Activated naive CD8-positive, alpha-beta T cell treated with anti-CD3 and anti-CD28 coated beads, Interleukin-2, amount 50 U/mL, for 24 hours (primary cell): ENCODE measurements around the gene ZBTB16.
A peak's percentile ranks its signal among the peaks of the same experiment; 100 is the strongest.

ENCODE experiments used
- ATAC-seq: fragments of 150-1000 bp; cut with Tn5 transposase; one replicate; pipeline ENCODE4 v1.10.0; 2021
- DNase-seq: peaks from one replicate; pipeline ENCODE4 v3.0.0; 2021
- H3K27ac Mint-ChIP-seq: one replicate; pipeline ENCODE4 v1.8.0; 2021; ENCODE audit warnings: mild to moderate bottlenecking, mixed read lengths
- H3K27me3 Mint-ChIP-seq: one replicate; pipeline ENCODE4 v1.8.0; 2021; ENCODE audit warnings: mixed read lengths
- H3K36me3 Mint-ChIP-seq: one replicate; pipeline ENCODE4 v1.8.0; 2021; ENCODE audit warnings: low read depth, mixed read lengths
- H3K4me1 Mint-ChIP-seq: one replicate; pipeline ENCODE4 v1.8.0; 2021; ENCODE audit warnings: mixed read lengths
- H3K4me3 Mint-ChIP-seq: one replicate; pipeline ENCODE4 v1.8.0; 2021; ENCODE audit warnings: mild to moderate bottlenecking, moderate library complexity, mixed read lengths
- H3K9me3 Mint-ChIP-seq: one replicate; pipeline ENCODE4 v1.8.0; 2021; ENCODE audit warnings: mixed read lengths

Gene ZBTB16

DNA sequence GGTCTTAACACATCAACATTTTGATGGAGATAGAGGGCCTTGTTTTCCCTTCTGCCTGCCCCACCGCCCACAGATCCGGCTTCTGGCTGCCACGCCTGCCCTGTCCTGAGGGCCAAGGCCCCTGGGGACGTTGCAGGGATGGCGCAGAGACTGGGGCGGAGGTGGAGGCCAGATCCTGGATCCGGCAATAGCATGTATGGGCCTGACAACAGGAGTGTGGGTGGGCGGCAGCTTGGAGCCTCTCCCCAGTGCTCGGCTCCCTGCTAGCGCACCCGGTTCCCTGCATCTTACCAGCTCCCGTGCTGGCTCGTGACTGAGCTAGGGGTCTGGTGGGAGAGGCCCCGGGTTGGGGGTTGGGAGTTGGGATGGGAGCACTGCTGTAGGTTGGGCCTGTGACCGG is 95.6 kb downstream of the ZBTB16 start:
- DNase-seq (no peak), ATAC-seq (no peak)
- peaks cover 38% of the 10 kb centered on the region for H3K4me1 Mint-ChIP-seq
- no peaks in the 10 kb centered on the region for H3K9me3 Mint-ChIP-seq
- no peak overlapping the region for H3K4me3 Mint-ChIP-seq
- H3K36me3 Mint-ChIP-seq, result no peaks in the 10 kb centered on the region
- H3K27ac Mint-ChIP-seq, result no peak overlapping the region
- H3K27me3 Mint-ChIP-seq, result no peaks in the 10 kb centered on the region

DNA sequence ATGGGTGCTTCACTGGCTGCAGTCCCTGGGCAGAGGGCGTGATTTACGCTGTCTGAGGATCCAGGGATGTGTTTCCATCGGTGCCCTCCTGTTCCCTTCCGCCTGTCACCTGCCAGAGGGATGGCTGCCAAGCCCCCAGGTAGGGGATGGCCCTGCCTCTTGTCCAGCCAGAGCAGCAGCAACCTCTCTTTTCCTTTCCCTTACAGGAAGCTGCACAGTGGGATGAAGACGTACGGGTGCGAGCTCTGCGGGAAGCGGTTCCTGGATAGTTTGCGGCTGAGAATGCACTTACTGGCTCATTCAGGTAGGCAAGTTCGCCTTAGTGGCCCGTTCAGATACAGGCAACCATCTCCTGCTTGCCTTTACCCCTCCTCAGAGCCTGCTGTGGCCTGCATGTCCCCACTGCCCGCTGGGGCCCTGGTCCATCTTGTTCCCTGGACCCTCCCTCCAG is 96.6 kb downstream of the ZBTB16 start:
- Mint-ChIP-seq H3K27me3 (no peaks in the 10 kb centered on the region), H3K4me1 (peaks cover 48% of the 10 kb centered on the region), H3K36me3 (no peaks in the 10 kb centered on the region), H3K9me3 (no peaks in the 10 kb centered on the region), H3K27ac (no peak overlapping the region), H3K4me3 (no peak overlapping the region)
- DNase-seq (no peak), ATAC-seq (no peak)

DNA sequence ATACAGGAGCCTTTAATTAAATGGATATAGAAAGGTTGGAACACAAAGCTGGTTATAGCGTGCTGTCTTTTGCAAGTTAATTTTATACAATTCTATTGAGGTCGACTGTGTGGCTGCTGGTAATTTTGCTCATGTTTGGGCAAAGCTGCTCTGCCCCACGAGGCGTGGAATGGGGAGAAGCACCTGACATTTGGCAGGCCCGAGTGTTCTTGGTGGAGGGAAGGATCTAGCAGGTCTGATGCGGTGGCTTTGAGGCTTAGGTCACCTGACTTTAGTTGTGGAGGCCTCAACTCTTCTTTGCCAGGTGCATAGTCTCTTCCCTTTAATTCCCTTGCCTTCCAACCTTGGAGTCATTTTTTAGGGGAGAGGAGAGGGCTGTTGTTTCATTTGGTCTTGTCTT is 97.3 kb downstream of the ZBTB16 start:
- Mint-ChIP-seq H3K9me3 (no peaks in the 10 kb centered on the region), H3K27me3 (no peaks in the 10 kb centered on the region), H3K4me1 (peaks cover 55% of the 10 kb centered on the region), H3K4me3 (no peak overlapping the region), H3K27ac (no peak overlapping the region), H3K36me3 (no peaks in the 10 kb centered on the region)
- no peak for DNase-seq
- ATAC-seq, result no peak

DNA sequence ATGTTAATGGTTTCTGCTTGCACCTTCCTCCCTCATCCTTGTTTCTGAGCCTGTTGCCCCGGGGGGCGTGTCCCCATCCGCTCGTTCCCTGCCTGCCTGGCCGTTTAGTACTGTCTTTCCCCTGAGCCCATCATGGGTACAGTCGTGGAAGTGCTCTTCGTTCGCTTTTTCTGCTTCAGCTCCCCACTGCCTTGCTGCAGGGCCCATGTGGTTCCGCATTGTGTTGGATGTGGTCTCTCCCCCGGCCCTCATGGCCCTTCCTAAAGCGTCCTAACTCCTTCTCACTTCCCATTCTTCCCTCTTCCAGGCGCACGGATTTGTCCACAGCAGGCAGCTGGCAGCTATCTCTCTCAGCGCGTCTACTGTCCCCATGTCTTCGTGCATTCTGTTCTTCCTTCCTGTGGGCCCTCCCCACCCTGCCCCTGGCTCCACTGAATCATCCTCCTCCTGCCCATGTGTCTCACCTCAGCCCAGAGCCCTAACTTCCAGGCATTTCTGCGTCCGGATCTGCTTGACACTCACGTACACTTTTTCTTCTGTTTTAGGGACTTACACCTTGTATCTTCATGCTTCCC is 98.1 kb downstream of the ZBTB16 start:
- Mint-ChIP-seq H3K9me3 (no peaks in the 10 kb centered on the region), H3K27me3 (no peaks in the 10 kb centered on the region), H3K27ac (no peak overlapping the region), H3K4me3 (no peak overlapping the region), H3K36me3 (no peaks in the 10 kb centered on the region), H3K4me1 (peaks cover 55% of the 10 kb centered on the region)
- DNase-seq (no peak), ATAC-seq (no peak)

DNA sequence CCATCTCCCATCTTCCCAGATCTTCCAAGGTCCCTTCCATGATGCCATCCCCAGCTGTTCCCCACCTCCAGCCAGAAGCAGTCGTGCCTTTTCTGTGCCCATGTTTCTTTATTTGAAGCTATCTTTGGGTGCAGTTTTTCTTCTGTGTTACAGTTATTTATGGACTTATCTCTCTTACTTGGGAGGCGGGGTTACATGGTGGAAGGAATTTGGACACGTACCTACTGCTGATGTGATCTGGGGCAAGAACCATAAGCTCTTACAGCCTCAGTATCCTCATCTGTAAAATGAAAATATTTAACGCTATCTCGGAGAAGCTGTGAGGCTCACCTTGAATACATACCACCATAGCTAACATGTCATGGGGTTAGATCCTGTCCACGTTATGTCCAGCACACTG is 98.9 kb downstream of the ZBTB16 start:
- Mint-ChIP-seq H3K4me3 (no peak overlapping the region), H3K4me1 (peaks cover 58% of the 10 kb centered on the region), H3K27me3 (no peaks in the 10 kb centered on the region), H3K27ac (no peak overlapping the region), H3K36me3 (no peaks in the 10 kb centered on the region), H3K9me3 (no peaks in the 10 kb centered on the region)
- DNase-seq (no peak), ATAC-seq (no peak)

DNA sequence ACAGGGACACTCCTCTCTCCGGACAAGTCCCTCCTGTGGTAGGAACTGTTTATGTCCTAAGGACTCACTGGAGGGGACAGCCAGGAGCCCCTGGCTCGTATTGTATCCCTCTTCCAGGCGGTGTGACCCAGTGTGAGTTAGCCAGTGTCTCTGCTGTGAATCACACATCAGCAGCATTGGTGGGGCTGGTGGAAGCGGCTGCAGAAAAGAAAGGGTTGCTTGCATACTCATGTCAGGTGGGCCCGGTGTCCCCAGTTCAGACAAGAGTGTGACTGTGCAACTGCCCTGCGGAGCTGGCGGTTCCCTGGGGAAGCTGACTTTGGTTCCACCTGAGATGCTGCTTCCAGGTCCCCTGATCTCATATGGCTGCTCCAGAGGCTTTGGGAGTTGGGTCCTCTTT is 99.4 kb downstream of the ZBTB16 start:
- Mint-ChIP-seq H3K4me1 (peaks cover 62% of the 10 kb centered on the region), H3K27me3 (no peaks in the 10 kb centered on the region), H3K36me3 (no peaks in the 10 kb centered on the region), H3K27ac (peak overlapping the region; percentile 48), H3K4me3 (no peak overlapping the region), H3K9me3 (no peaks in the 10 kb centered on the region)
- DNase-seq, result no peak
- no peak for ATAC-seq

DNA sequence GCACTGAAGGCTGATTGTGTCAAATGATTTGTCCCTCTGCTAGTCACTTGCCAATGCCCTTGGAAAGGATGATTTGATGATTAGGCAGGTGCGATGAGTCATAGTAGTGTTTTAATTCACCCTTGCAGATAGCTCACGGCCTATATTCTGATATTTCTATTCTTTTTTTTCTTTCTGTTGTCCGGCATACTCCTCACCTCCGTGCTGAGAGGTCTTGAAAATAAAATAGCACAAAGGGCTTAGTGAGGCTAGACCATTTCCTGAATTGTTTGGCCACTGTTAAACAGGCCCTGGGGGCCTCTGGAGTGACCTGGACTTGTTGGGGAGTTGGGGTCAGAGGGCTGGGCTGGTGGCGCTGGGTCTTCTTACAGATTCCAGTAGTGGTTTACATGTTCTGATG is 99.8 kb downstream of the ZBTB16 start:
- peak overlapping the region; percentile 48 for H3K27ac Mint-ChIP-seq
- no peaks in the 10 kb centered on the region for H3K27me3 Mint-ChIP-seq
- peak overlapping the region; percentile 42 for H3K4me3 Mint-ChIP-seq
- no peaks in the 10 kb centered on the region for H3K36me3 Mint-ChIP-seq
- no peak for DNase-seq
- no peaks in the 10 kb centered on the region for H3K9me3 Mint-ChIP-seq
- peaks cover 64% of the 10 kb centered on the region for H3K4me1 Mint-ChIP-seq
- no peak for ATAC-seq

DNA sequence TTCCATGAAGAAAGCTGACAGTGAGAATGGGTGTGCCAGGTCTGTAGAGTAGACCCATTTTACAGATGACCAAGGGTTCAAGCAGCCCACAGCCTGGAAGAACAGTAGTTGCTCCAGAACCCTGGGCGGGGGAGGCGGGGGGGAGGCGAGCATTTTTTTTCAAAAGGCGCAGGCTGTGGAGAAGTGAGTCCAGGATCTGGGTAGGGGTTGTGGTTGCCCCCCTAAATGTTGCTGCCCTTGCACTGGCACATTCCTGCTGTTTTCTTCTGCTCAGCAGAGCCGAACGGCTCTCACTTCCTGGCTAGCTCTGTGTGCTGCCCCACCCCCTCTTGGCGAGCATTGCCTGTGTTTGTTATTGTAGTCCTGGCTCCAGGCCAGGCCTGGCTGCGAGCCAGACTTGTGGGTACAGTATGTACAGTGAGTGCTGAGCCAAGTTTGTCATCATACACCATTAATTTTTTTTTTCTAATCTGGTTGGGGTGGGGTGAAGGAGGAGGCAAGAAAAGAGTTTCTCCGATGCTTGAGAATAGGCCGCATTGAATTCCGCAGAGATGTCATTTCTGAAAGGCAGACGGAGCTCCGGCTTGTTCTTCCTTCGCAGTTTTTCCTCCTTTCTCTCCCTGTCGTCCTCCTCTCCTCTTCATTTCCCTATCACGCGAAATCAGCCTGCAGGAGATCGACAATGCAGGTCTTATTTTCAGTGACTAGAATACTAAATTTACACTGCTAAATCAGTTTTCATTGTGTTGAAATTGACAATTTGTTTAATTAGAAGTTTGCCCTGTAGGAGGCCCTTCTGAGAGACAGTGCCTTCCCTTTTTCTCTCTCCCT is 100.5 kb downstream of the ZBTB16 start:
- no peaks in the 10 kb centered on the region for H3K27me3 Mint-ChIP-seq
- peak overlapping the region; percentile 42 for H3K4me3 Mint-ChIP-seq
- DNase-seq, result peak; percentile 87
- peaks cover 67% of the 10 kb centered on the region for H3K4me1 Mint-ChIP-seq
- no peaks in the 10 kb centered on the region for H3K36me3 Mint-ChIP-seq
- no peaks in the 10 kb centered on the region for H3K9me3 Mint-ChIP-seq
- peak overlapping the region; percentile 55 for H3K27ac Mint-ChIP-seq
- ATAC-seq, result peak; percentile 66

DNA sequence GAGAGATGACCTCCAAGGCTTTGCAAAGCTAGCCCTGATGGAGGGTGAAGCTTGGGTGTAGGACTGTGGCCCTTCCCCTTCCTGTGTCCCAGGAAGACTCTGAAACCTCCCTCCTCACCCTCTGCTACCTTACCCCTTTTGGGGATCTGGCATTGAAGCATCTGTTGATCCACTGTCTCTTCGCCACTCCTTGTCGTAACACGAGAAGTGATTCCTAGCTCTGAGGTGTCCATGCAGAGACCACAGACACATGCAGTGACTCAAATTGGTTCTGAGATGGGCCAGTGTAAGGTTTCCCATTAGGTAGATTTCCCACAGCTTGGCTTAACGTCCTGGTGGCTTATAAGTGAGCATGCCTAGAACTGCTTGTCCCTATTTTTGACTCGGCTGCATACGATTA is 101.4 kb downstream of the ZBTB16 start:
- H3K4me3 Mint-ChIP-seq, result peak overlapping the region; percentile 42
- no peak for DNase-seq
- H3K9me3 Mint-ChIP-seq, result no peaks in the 10 kb centered on the region
- H3K4me1 Mint-ChIP-seq, result peaks cover 75% of the 10 kb centered on the region
- H3K36me3 Mint-ChIP-seq, result no peaks in the 10 kb centered on the region
- peak; percentile 45 for ATAC-seq
- H3K27ac Mint-ChIP-seq, result peak overlapping the region; percentile 55
- no peaks in the 10 kb centered on the region for H3K27me3 Mint-ChIP-seq

DNA sequence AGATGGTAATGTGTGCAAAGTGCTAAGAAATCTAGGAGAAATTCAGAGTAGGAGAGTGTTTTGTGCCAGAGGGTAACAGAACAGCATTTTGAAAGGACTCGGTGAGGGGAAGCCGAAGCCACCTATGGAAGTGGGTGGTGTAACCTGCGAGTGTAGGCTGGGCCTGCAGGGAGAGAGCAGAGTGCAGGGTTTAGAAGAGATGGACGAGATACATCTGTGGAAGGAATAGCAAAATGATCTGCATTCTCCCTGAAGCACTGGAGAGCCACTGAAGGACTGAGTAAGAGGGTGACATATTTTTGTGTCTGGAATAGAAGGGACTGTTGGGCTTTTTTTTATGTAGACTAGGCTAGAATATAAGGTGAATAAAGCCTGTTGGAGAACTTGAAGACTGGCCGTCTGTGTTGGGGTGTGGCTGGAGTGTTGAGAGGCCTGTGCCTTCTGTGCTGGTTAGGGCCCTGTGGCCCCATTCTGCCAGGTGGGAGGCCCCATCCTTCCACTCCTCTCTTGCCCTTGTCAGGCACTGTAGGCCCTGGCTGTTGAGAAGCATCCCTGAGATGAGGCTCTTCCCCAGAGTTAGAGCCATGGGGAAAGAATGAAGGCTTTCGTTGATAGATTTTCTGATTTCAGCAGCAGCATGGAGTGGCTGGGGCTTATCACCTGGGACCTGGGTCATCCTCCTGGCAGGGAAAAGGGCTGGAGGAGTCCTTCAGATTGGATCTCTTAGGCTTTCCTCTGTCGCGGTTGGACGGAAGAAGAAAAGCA is 102.2 kb downstream of the ZBTB16 start:
- H3K4me1 Mint-ChIP-seq, result peaks cover 81% of the 10 kb centered on the region
- no peak for DNase-seq
- no peak overlapping the region for H3K4me3 Mint-ChIP-seq

DNA sequence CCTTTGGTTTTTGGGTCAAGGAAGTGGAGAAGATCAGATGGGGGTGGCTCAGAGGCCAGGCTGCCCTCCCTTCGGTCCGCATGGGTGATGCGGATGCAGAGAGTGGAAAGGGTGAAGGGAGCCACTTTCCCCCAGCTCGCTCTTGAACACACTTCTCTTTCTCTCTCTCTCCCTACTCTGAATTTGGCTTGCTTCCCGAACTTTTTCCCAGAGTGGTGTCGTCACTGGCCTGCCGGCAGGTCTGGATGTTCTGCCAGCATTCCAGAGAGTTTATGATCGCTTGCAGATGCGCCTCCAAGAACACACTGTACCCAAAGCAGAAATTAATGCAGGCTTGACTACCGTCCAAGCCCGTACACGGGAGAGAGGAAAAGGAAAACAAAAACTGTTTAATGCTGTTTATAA is 103.2 kb downstream of the ZBTB16 start:
- Mint-ChIP-seq H3K4me3 (no peak overlapping the region), H3K27me3 (no peaks in the 10 kb centered on the region), H3K4me1 (peaks cover 87% of the 10 kb centered on the region), H3K27ac (peak overlapping the region; percentile 4), H3K9me3 (no peaks in the 10 kb centered on the region), H3K36me3 (no peaks in the 10 kb centered on the region)
- no peak for DNase-seq
- ATAC-seq, result no peak

More for the DNA sequence above, 102.2 kb downstream of the ZBTB16 start:
- Mint-ChIP-seq H3K36me3 (no peaks in the 10 kb centered on the region), H3K27me3 (no peaks in the 10 kb centered on the region), H3K9me3 (no peaks in the 10 kb centered on the region), H3K27ac (no peak overlapping the region)
- ATAC-seq, result no peak

DNA sequence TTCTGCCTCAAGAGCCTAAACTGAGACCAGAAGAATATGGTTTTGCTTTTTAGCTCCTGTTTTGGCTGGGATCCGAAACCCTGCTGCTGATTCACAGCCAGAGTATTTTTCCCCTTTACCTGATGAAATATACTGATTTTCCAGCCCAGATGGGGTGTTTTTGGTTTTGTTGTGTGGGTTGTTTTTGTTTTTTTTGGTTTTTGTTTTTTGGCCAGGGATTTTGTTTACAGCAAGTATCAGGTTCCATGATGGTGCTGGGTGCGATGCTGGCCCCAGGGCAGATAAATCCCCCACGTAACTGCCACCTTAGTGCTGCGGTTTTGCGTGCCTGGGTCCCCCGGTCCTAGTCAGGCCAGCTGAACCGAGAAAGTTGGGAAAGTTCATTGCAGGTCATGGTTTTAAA is 103.7 kb downstream of the ZBTB16 start:
- no peak for DNase-seq
- no peaks in the 10 kb centered on the region for H3K9me3 Mint-ChIP-seq
- H3K27me3 Mint-ChIP-seq, result no peaks in the 10 kb centered on the region
- peaks cover 88% of the 10 kb centered on the region for H3K4me1 Mint-ChIP-seq
- no peak for ATAC-seq
- no peak overlapping the region for H3K27ac Mint-ChIP-seq
- no peak overlapping the region for H3K4me3 Mint-ChIP-seq
- H3K36me3 Mint-ChIP-seq, result no peaks in the 10 kb centered on the region

DNA sequence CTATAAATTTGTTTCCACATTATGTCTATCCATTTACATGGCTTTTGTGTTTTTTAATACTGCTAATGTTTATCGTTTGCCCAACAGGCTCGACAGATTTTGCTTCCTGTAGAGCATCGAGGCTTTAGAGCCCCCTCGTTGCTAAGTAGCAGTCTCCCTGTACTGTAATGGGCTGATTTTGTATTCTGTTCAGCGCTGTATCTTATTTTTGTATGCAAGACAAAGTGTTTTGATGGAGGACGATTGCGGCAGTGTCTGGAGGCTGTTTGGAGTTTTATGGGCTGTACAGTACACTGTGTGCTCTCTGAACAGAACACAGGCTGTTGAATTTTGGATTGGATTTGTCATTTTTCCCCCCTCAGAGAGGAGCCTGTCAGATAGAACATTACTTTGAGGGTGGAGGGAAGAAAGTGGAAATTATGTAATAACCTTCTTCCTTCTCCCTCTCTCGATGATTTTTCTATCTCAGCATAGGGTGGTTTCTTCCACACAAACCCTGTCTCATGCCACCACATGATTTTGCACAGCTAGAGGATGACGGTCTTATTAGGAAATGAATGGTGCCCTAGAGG is 104.4 kb downstream of the ZBTB16 start:
- Mint-ChIP-seq H3K4me3 (no peak overlapping the region), H3K36me3 (no peaks in the 10 kb centered on the region), H3K4me1 (peaks cover 90% of the 10 kb centered on the region), H3K27me3 (no peaks in the 10 kb centered on the region), H3K27ac (no peak overlapping the region), H3K9me3 (no peaks in the 10 kb centered on the region)
- DNase-seq, result no peak
- no peak for ATAC-seq

DNA sequence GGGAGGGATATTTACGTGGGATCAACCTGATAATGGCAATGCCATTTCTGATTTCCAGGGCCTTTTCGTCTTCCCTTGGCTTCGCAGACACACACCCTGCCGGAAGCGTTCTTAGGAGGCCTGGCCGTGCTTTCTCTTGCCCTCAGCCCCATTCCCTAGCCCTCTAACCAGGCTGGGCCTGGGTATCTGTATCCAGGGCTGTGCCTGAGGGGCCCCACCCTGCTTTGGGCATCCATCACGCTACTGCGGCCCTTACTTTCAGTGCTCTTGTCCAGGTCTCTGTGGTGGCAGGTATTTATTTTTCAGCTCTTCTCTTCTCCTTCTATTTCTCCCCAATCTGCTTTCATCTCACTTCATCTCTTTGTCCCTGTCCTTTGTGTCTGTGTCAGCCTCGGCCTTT is 105.0 kb downstream of the ZBTB16 start:
- no peaks in the 10 kb centered on the region for H3K36me3 Mint-ChIP-seq
- no peak for DNase-seq
- no peak overlapping the region for H3K4me3 Mint-ChIP-seq
- H3K27ac Mint-ChIP-seq, result no peak overlapping the region
- H3K9me3 Mint-ChIP-seq, result no peaks in the 10 kb centered on the region
- H3K4me1 Mint-ChIP-seq, result peaks cover 90% of the 10 kb centered on the region
- no peak for ATAC-seq
- no peaks in the 10 kb centered on the region for H3K27me3 Mint-ChIP-seq
